Activated CD8-positive, alpha-beta memory T cell treated with anti-CD3 and anti-CD28 coated beads for 4 hours (primary cell): ENCODE data around the gene SH3BP5L.

Source experiments
- DNase-seq, 2 donors: peaks; one replicate each; pipeline ENCODE4 v3.0.0-alpha.2; 2020; ENCODE audit warnings: low read depth in 2 of 2

The SH3BP5L gene

GRCh38 chr1:248825573-248825908 lies 174 bp downstream of the SH3BP5L start:
- no peak for DNase-seq

- DNase-seq: no peak
These were observed 579 bp downstream of the SH3BP5L start for GRCh38 chr1:248825136-248825535.

- no peak for DNase-seq
These were observed 1.0 kb downstream of the SH3BP5L start for GRCh38 chr1:248824701-248825100.

- no peak for DNase-seq
These were observed 1.4 kb downstream of the SH3BP5L start for GRCh38 chr1:248824301-248824700.

- no peak for DNase-seq
These were observed 2.2 kb downstream of the SH3BP5L start for GRCh38 chr1:248823517-248824001.

- DNase-seq: no peak
These were observed 3.3 kb downstream of the SH3BP5L start for GRCh38 chr1:248822148-248823032.

- no peak for DNase-seq
These were observed 4.1 kb downstream of the SH3BP5L start for GRCh38 chr1:248821641-248822040.

GRCh38 chr1:248821101-248821500 lies 4.6 kb downstream of the SH3BP5L start:
- DNase-seq: no peak

GRCh38 chr1:248820041-248820585 lies 5.6 kb downstream of the SH3BP5L start:
- DNase-seq: no peak

GRCh38 chr1:248818505-248819374 lies 7.0 kb downstream of the SH3BP5L start:
- DNase-seq: no peak

- DNase-seq: no peak
These were observed 8.7 kb downstream of the SH3BP5L start for GRCh38 chr1:248817065-248817464.

- DNase-seq: no peak
These were observed 9.5 kb downstream of the SH3BP5L start for GRCh38 chr1:248816042-248816851.

- DNase-seq: no peak
These were observed 10.2 kb downstream of the SH3BP5L start for GRCh38 chr1:248815407-248816034.

GRCh38 chr1:248814351-248814750 lies 11.4 kb downstream of the SH3BP5L start:
- DNase-seq: no peak

- no peak for DNase-seq
These were observed 12.2 kb downstream of the SH3BP5L start for GRCh38 chr1:248813546-248813945.

GRCh38 chr1:248812736-248813425 lies 12.8 kb downstream of the SH3BP5L start:
- no peak for DNase-seq

- no peak for DNase-seq
These were observed 13.9 kb downstream of the SH3BP5L start for GRCh38 chr1:248811514-248812490.

GRCh38 chr1:248810727-248811513 lies 14.8 kb downstream of the SH3BP5L start:
- no peak for DNase-seq
